Spinal cord (tissue), 10 donors: ENCODE measurements around the gene WNT11. TPM values are rescaled to one million over a fixed set of nuclear protein-coding genes. Genes with fewer than 3 reads are reported as not detected.

ENCODE experiments used
- DNase-seq, 6 donors: peaks; one replicate each; pipeline versions ENCODE4 v3.0.0 to v3.0.0-alpha.2; 2013 to 2015; ENCODE audit warnings: low spot score in 6 of 6, low read depth in 4 of 6
- H3K27ac ChIP-seq: one replicate; pipeline ENCODE4 v1.5.1; 2013; ENCODE audit warnings: low read depth, low read length, control low read depth
- H3K27me3 ChIP-seq: one replicate; pipeline ENCODE4 v1.6.1; 2013; ENCODE audit warnings: low read length; ENCODE audit not compliant: control insufficient read depth, insufficient read depth
- H3K36me3 ChIP-seq: one replicate; pipeline ENCODE4 v1.6.1; 2013; ENCODE audit warnings: low read length; ENCODE audit not compliant: control insufficient read depth, insufficient read depth
- H3K4me1 ChIP-seq: one replicate; pipeline ENCODE4 v1.6.1; 2013; ENCODE audit warnings: low read length; ENCODE audit not compliant: control insufficient read depth, insufficient read depth
- H3K4me3 ChIP-seq: one replicate; pipeline ENCODE4 v1.5.1; 2013; ENCODE audit warnings: low read depth, low read length, control low read depth
- H3K9me3 ChIP-seq: one replicate; pipeline ENCODE4 v1.6.1; 2013; ENCODE audit warnings: low read length; ENCODE audit not compliant: control insufficient read depth, insufficient read depth
- WGBS: methylation state at CpG from one replicate; pipeline ENCODE4 v1.1.5; 2013; ENCODE audit warnings: missing lambda C conversion rate; ENCODE audit not compliant: insufficient coverage; 5-methylcytosine and 5-hydroxymethylcytosine counted together
- polyA plus RNA-seq, 2 donors: library from polyadenylated mRNA; unstranded; fragments of 120-200 nt; gene quantifications; one replicate each; pipeline ENCODE4 v1.2.1, GENCODE V29; 2013; ENCODE audit not compliant: insufficient read length in 2 of 2
- total RNA-seq, 2 donors: library from RNA; depleted of rRNA in 1 of 2; stranded (reverse); fragments of 120-200 nt in 1 of 2; fragments of >200 nt in 1 of 2; gene quantifications; one replicate each; pipeline versions ENCODE4 v1.2.3 to v1.2.4, GENCODE V29; 2013 to 2014
- donor health status: healthy.

The WNT11 gene
- total and polyA plus RNA-seq, 4 donors, result 1.9 to 6.0 (median 2.4) TPM

DNA sequence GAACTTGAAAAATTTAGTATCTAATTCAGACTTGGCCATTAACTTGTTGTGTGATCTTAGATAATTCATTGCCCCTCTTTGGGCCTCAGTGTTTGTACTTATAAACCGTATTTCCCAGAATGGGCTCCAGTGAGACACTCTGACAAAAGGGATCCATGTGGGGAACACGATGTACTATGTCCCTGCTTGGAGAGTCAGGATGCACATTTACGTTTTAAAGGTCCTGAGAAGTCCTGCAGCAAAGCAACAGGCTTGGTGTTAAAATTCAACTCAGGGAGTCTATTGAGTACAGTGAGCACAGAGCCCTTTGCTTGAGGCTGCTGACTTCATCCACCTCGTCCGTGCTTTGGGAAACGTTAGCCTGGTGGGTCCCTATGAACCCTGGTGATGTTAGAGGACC is 9.0 kb downstream of the WNT11 start:
- Histone ChIP-seq H3K36me3 (peaks cover 4% of the 10 kb centered on the region), H3K4me1 (peaks cover 5% of the 10 kb centered on the region), H3K27me3 (no peaks in the 10 kb centered on the region), H3K4me3 (no peak overlapping the region), H3K27ac (no peak overlapping the region), H3K9me3 (no peaks in the 10 kb centered on the region)
- 68% methylated on average over 6 of the region's 6 CpGs for WGBS
- no peak for DNase-seq

DNA sequence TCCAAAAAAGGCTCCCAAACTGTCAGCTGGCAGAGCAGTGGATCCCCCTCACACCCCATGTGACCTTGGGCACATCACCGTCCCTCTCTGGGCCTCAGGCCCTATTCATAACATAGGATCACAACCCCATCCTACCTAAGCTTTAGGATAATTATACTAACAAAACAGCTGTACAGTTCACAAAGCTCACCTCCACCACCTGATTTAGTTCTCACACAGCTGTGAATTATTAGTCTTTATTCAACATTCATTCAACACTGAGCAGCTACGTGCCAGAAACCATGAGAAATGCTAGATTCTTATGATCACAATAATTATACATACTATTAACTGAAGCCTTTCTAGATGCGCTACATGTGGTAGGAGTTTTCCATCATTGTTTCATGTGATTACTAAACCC is 9.5 kb downstream of the WNT11 start:
- Histone ChIP-seq H3K4me3 (no peak overlapping the region), H3K27me3 (no peaks in the 10 kb centered on the region), H3K4me1 (peaks cover 5% of the 10 kb centered on the region), H3K27ac (no peak overlapping the region), H3K9me3 (no peaks in the 10 kb centered on the region), H3K36me3 (peaks cover 6% of the 10 kb centered on the region)
- WGBS, result 100% methylated on average over 1 of the region's 3 CpGs
- no peak for DNase-seq

DNA sequence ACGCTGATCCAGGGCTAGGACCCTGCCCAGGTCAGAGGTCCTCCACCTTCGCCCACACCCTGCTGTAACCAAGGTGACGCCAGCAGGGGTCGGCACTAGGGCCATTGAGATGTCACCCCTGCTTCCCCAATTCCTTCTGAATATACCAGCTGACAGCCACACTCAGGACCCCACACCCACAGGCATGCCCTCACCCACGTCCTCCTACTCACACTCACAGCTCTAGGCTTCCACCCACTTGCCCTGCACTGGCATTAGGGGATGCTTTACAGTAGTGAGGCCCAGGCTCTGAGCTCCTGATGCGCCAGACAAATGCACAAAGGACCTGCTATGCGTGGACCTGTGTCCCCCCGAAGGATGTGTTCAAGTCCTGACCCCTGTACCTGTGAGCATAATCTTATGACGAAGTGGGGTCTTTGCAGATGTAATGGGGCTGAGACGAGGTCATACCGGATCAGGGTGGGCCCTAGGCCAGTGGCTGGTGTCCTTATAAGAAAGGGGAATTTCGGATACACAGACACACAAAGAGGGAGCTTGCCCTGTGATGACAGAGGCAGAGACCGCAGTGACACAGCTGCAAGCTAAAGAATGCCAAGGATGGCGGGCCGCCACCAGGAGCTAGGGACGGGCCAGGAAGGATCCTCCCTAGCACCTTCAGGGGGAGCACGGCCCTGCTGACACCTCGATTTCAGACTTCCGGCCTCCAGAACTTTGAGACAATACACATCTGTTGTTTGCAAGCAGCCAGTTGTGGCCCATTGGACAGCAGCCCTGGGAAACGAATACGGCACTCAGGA is 11.2 kb downstream of the WNT11 start:
- no peak for DNase-seq
- WGBS, result 79% methylated on average over 21 of the region's 21 CpGs
- Histone ChIP-seq H3K36me3 (peaks cover 6% of the 10 kb centered on the region), H3K9me3 (no peaks in the 10 kb centered on the region), H3K27me3 (no peaks in the 10 kb centered on the region), H3K4me1 (peaks cover 7% of the 10 kb centered on the region), H3K27ac (no peak overlapping the region), H3K4me3 (no peak overlapping the region)

DNA sequence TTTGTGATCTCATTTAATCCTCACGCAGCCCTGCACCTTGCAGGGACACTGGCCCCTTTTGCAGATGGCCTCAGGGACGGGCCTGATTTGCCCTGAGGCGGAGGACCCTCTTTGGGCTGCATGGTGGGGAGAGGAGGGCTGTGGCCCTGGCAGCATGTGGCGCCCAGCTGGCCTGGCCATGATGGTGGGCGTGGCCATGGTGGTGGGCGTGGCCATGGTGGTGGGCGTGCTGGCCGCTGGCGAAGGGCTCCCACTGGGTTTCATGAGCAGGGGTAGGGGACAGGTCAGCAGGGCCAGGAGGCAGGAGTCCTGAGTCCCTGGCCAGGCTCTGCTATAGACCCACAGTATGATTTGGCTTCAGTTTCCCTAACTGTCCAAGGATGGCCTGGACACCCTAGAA is 13.1 kb downstream of the WNT11 start:
- 80% methylated on average over 9 of the region's 9 CpGs for WGBS
- DNase-seq, result no peak
- Histone ChIP-seq H3K36me3 (peaks cover 6% of the 10 kb centered on the region), H3K4me1 (peaks cover 7% of the 10 kb centered on the region), H3K27ac (no peak overlapping the region), H3K9me3 (no peaks in the 10 kb centered on the region), H3K4me3 (no peak overlapping the region), H3K27me3 (no peaks in the 10 kb centered on the region)

DNA sequence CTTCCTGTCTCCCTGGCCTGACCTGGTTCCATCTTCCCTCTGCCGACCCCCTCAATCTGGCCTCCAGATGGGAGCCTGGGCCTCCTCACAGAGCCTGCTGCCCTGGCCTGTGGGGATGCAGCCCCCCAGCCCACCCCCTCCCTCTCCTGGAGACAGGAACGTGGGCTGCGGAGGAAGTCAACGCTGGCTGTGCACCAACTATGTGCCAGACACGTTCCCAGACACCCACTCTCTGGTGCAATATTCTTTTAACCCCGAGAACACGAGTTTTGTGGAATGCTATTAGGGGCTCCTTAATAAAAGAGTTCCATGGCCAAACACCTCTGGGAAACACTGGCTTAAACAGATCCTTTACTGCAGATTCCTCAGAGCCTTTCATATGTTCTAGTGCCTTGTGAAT is 15.9 kb downstream of the WNT11 start:
- 17% methylated on average over 7 of the region's 7 CpGs for WGBS
- Histone ChIP-seq H3K36me3 (peaks cover 6% of the 10 kb centered on the region), H3K27ac (no peak overlapping the region)

DNA sequence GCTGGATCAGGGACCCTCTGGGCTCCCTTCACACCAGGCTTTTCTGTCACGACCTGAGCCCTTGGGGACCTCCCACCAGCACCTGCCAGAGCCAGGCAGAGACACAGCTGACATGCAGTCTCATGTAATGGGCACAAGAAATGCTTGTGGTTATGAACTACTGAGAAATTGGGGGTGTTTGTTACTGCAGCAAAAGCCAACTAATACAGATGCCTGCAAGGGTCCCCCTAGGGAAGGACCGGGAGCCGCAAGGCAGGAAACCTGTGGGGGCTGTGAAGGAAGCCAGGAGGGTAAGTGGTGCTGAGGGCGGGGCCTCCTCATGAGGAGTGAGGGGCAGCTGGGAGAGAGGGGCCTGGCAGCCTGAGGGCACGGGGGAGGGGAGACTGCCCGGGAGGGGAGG is 16.6 kb downstream of the WNT11 start:
- DNase-seq, result no peak
- peaks cover 6% of the 10 kb centered on the region for H3K36me3 ChIP-seq
- 68% methylated on average over 6 of the region's 6 CpGs for WGBS
- H3K4me1 ChIP-seq, result peaks cover 27% of the 10 kb centered on the region
- H3K27ac ChIP-seq, result no peak overlapping the region
- H3K4me3 ChIP-seq, result no peak overlapping the region
- H3K9me3 ChIP-seq, result no peaks in the 10 kb centered on the region
- no peaks in the 10 kb centered on the region for H3K27me3 ChIP-seq

More for the DNA sequence above, 15.9 kb downstream of the WNT11 start:
- Histone ChIP-seq H3K4me1 (peaks cover 23% of the 10 kb centered on the region), H3K27me3 (no peaks in the 10 kb centered on the region), H3K9me3 (no peaks in the 10 kb centered on the region), H3K4me3 (no peak overlapping the region)
- no peak for DNase-seq

DNA sequence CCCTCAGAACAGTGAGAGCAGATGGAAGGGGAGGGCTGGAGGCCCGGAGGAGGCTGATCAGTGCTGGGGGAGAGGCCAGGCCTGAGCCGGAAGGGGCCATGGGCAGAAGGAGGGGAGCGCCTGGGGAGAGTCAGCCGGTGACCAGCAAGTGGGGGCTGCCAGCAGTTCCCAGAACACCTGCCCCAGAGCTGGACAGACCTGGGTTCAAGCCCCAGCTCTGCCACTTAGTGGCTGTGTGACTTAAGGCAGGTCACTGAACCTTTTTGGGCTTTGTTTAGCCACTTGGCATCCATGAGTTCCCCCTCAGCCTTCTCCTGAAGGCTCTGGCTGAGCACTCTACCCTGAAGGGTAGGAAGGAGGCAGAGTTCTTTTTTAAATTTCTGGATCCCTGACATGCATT is 17.4 kb downstream of the WNT11 start:
- Histone ChIP-seq H3K27ac (no peak overlapping the region), H3K4me1 (peaks cover 27% of the 10 kb centered on the region), H3K27me3 (no peaks in the 10 kb centered on the region), H3K9me3 (no peaks in the 10 kb centered on the region), H3K4me3 (no peak overlapping the region), H3K36me3 (peaks cover 6% of the 10 kb centered on the region)
- WGBS, result 81% methylated on average over 4 of the region's 4 CpGs
- DNase-seq, result no peak

DNA sequence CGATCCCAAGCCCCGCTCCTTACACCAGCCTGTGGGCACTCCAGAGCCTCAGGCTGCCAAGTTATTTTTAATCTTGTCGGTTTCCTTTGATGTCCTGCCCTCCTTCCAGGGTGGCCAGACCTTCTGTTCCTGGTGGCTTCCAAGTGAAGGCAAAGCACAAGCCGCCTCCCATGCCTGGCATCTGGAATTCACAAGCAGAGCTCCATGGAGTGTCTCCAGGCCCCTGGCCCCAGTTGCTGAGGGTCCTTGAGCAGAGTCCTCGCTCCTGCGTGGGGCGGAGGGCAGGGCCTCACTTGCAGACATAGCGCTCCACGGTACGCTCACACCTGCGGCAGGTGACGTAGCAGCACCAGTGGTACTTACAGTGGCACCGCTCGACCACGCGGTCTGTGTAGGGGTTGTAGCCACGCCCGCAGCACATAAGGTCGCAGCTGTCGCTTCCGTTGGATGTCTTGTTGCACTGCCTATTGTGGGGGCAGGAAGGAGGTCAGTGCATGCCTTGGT is 19.5 kb downstream of the WNT11 start:
- Histone ChIP-seq H3K36me3 (no peaks in the 10 kb centered on the region), H3K27ac (no peak overlapping the region), H3K27me3 (no peaks in the 10 kb centered on the region), H3K4me3 (no peak overlapping the region), H3K4me1 (peaks cover 27% of the 10 kb centered on the region), H3K9me3 (no peaks in the 10 kb centered on the region)
- no peak for DNase-seq
- WGBS, result 87% methylated on average over 16 of the region's 21 CpGs

DNA sequence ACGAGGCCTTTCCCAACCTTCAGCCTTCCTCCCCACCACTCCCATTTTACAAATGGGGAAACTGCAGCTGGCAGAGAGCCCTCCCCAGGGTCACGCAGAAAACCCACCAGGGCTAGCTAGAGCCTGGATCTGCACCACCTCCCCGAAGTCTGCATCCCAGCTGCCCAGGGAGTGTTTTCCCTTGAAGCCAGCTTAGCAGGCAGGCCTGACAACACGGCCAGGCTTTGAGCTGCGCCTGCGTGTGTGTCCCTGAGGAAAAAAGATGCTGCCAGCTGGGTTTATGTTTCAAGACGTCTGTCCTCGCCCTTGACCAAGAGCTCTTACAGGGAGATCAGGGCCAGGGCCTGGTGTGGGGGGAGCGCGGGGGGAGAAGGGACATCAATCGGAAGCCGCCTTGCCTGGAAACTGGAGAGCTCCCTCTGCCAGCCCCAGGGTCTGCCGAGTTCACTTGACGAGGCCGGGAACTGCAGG is 20.3 kb downstream of the WNT11 start:
- Histone ChIP-seq H3K4me3 (no peak overlapping the region), H3K36me3 (no peaks in the 10 kb centered on the region), H3K4me1 (peaks cover 27% of the 10 kb centered on the region), H3K27ac (no peak overlapping the region), H3K9me3 (no peaks in the 10 kb centered on the region), H3K27me3 (no peaks in the 10 kb centered on the region)
- WGBS, result 23% methylated on average over 8 of the region's 15 CpGs
- DNase-seq, result peak in 2 of 6 donors; percentile 63 to 71

DNA sequence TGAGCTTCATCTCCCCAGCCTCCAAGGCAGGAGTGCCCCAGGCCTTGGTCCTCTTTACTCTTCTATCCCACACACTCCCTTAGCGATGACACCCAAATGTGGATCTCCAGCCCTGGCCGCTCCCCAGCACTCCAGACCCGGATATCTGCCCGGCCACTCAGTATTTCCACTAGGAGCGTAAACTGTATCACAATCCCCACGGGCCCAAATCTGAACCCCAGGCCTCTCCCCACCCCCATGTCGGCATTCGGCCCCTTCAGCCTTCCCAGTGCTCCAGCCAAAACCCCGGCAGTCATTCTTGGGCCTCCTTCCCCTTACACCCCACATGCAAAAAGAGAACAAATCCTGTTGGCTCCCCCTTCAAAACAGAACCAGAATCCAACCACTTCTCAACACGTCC is 20.8 kb downstream of the WNT11 start:
- Histone ChIP-seq H3K27me3 (no peaks in the 10 kb centered on the region), H3K4me3 (no peak overlapping the region), H3K9me3 (no peaks in the 10 kb centered on the region), H3K27ac (no peak overlapping the region), H3K4me1 (peaks cover 28% of the 10 kb centered on the region), H3K36me3 (no peaks in the 10 kb centered on the region)
- no peak for DNase-seq
- WGBS, result 81% methylated on average over 10 of the region's 10 CpGs
